HepG2 (cell line): ENCODE measurements around the gene SNRNP200. TPM values are rescaled to one million over a fixed set of nuclear protein-coding genes. Genes with fewer than 3 reads are reported as not detected.

Experiments used
- ATAC-seq: fragments of 200-7000 bp; cut with Tn5 transposase; 3 replicates; pipeline ENCODE4 v1.9.1; 2020; ENCODE audit warnings: mild to moderate bottlenecking, moderate library complexity
- BruUV-seq: library from RNA; stranded (reverse); fragments of 400-500 nt; replicated peaks from 2 replicates; lab custom pipeline; 2021; lab: Mats Ljungman, UMichigan
- CTCF ChIA-PET: fragments of 300-600 bp; formaldehyde crosslinking; extraction: SDS; loops from one replicate; lab custom pipeline; 2021; ENCODE audit warnings: low total read pairs, inconsistent platforms, low intra/inter-chr PET ratio; lab: Yijun Ruan, JAX
- POLR2A ChIA-PET: fragments of 350-600 bp; sonication (Branson Sonifier 250); formaldehyde crosslinking; loops from one replicate; lab custom pipeline; 2020; ENCODE audit warnings: antibody characterized with exemption, inconsistent platforms; lab: Yijun Ruan, JAX
- DNase-seq: peaks from one replicate; pipeline ENCODE4 v3.0.0-alpha.2; 2015; ENCODE audit warnings: low spot score
- FAIRE-seq: peaks from 3 replicates; lab custom pipeline; 2011; peaks lifted over from hg19 to GRCh38; lab: Jason Lieb, UNC
- H2AFZ ChIP-seq: one replicate; pipeline ENCODE4 v1.6.1; 2011; ENCODE audit warnings: low read length, inconsistent platforms
- H3K27ac ChIP-seq: fragments of 300-600 bp; 3 replicates; pipeline ENCODE4 v1.8.0; 2011; ENCODE audit warnings: mixed run types, mild to moderate bottlenecking, mixed read lengths, low read length, inconsistent platforms; ENCODE audit not compliant: insufficient read depth; ENCODE audit errors: extremely low read length
- H3K27me3 ChIP-seq, 2 experiments: fragments of 200-600 bp in 1 of 2; 2 replicates in 1 of 2; 3 replicates in 1 of 2; pipeline versions ENCODE4 v1.6.0 to v1.8.0; 2011; ENCODE audit warnings: low read length in 2 of 2, mild to moderate bottlenecking in 2 of 2, moderate library complexity in 2 of 2, inconsistent platforms in 1 of 2; ENCODE audit not compliant: insufficient read depth in 2 of 2, control insufficient read depth in 1 of 2
- H3K36me3 ChIP-seq, 2 experiments: fragments of 200-600 bp in 1 of 2; replicated peaks in 1 of 2; 2 replicates in 1 of 2; 3 replicates in 1 of 2; pipeline versions ENCODE4 v1.5.1 to v1.8.0; 2011; ENCODE audit warnings: low read length in 2 of 2, inconsistent platforms in 1 of 2; ENCODE audit not compliant: insufficient read depth in 2 of 2, control insufficient read depth in 1 of 2
- H3K4me1 ChIP-seq: 2 replicates; pipeline ENCODE4 v1.5.1; 2012; ENCODE audit warnings: low read length, inconsistent platforms; ENCODE audit not compliant: insufficient read depth
- H3K4me2 ChIP-seq: 2 replicates; pipeline ENCODE4 v1.6.0; 2011; ENCODE audit warnings: low read depth, low read length, inconsistent platforms
- H3K4me3 ChIP-seq, 3 experiments: fragments of 200-600 bp in 1 of 3; sonication (generic), shearing (Covaris generic) in 1 of 3; replicated peaks in 1 of 3; 2 replicates each; pipeline ENCODE4 v1.5.1; 2011 to 2016; ENCODE audit warnings: low read length in 3 of 3, inconsistent platforms in 2 of 3, low read depth in 2 of 3, mild to moderate bottlenecking in 2 of 3, control low read depth in 1 of 3, mixed read lengths in 1 of 3; ENCODE audit not compliant: insufficient read depth in 1 of 3
- H3K79me2 ChIP-seq: one replicate; pipeline ENCODE4 v1.6.1; 2011; ENCODE audit warnings: low read length, inconsistent platforms; ENCODE audit not compliant: insufficient read depth
- H3K9ac ChIP-seq: 2 replicates; pipeline ENCODE4 v1.6.0; 2011; ENCODE audit warnings: mild to moderate bottlenecking, low read depth, low read length, inconsistent platforms; ENCODE audit not compliant: insufficient read depth
- H3K9me3 ChIP-seq: 2 replicates; pipeline ENCODE4 v1.5.1; 2012; ENCODE audit warnings: mild to moderate bottlenecking, low read length
- H4K20me1 ChIP-seq: 2 replicates; pipeline ENCODE4 v1.6.0; 2011; ENCODE audit warnings: inconsistent platforms, mild to moderate bottlenecking, low read length, moderate library complexity; ENCODE audit not compliant: insufficient read depth
- ARNT ChIP-seq: fragments of 450-650 bp; IDR thresholded peaks from 2 replicates; pipeline ENCODE4 v1.6.1; 2017
- CHD4 ChIP-seq: fragments of 200-600 bp; sonication (generic); IDR thresholded peaks from 2 replicates; pipeline ENCODE4 v1.7.0; 2017; ENCODE audit warnings: mild to moderate bottlenecking, low read length, borderline replicate concordance
- GPBP1L1 ChIP-seq: sonication (generic); formaldehyde crosslinking; IDR thresholded peaks from 2 replicates; pipeline ENCODE4 v1.5.0; 2020; ENCODE audit warnings: mild to moderate bottlenecking, missing genetic modification reagents
- GZF1 ChIP-seq: sonication (generic); formaldehyde crosslinking; IDR thresholded peaks from 2 replicates; pipeline ENCODE4 v1.5.1; 2020; ENCODE audit warnings: mild to moderate bottlenecking, missing genetic modification reagents
- HNRNPH1 ChIP-seq: fragments of 200-400 bp; formaldehyde crosslinking; optimal IDR thresholded peaks from 2 replicates; pipeline ENCODE3; 2017; ENCODE audit warnings: mild to moderate bottlenecking, low read depth, low read length
- KMT2A ChIP-seq: sonication (generic); formaldehyde crosslinking; IDR thresholded peaks from 2 replicates; pipeline ENCODE4 v1.4.0; 2020; ENCODE audit warnings: missing genetic modification reagents
- MEF2D ChIP-seq: sonication (generic); formaldehyde crosslinking; IDR thresholded peaks from 2 replicates; pipeline ENCODE4 v1.5.1; 2020; ENCODE audit warnings: mild to moderate bottlenecking, missing genetic modification reagents
- RNF2 ChIP-seq: fragments of 450-650 bp; conservative IDR thresholded peaks from 2 replicates; pipeline ENCODE4 v1.6.1; 2016; ENCODE audit warnings: low read depth
- SMARCE1 ChIP-seq: fragments of 450-650 bp; IDR thresholded peaks from 2 replicates; pipeline ENCODE4 v1.6.1; 2017; ENCODE audit warnings: borderline replicate concordance
- ZNF430 ChIP-seq: sonication (generic); formaldehyde crosslinking; IDR thresholded peaks from 2 replicates; pipeline ENCODE4 v1.9.0; 2021; ENCODE audit warnings: mild to moderate bottlenecking, missing genetic modification reagents
- WGBS: methylation state at CpG from one replicate; pipeline ENCODE4 v1.1.6; 2017; ENCODE audit warnings: low lambda C conversion rate; 5-methylcytosine and 5-hydroxymethylcytosine counted together
- in situ Hi-C: cut with HindIII; loops from 2 replicates; pipeline ENCODE4 v1.10.0; 2017; ENCODE audit warnings: low pct_unique_long_range_greater_than_20kb; ENCODE audit not compliant: extremely low pct_ligation_motif_present
- intact Hi-C: fragments of 100-400 bp; cut with micrococcal nuclease; formaldehyde crosslinking; loops from one replicate; pipeline ENCODE4 v1.10.0; 2022; ENCODE audit not compliant: unreplicated experiment
- polyA plus RNA-seq, 8 experiments: library from polyadenylated mRNA; depleted of rRNA in 3 of 8; stranded (reverse) in 7 of 8; unstranded in 1 of 8; fragments of >200 nt; fragmentation: Illumina TruSeq in 4 of 8; extraction: Trizol in 4 of 8; gene quantifications; 2 replicates each; pipeline versions ENCODE4 v1.2.1 to v1.2.3, GENCODE V29; 2011 to 2016; ENCODE audit warnings: low read depth in 4 of 8, missing spikeins in 1 of 8, mixed read lengths in 1 of 8; ENCODE audit not compliant: insufficient read depth in 1 of 8
- total RNA-seq, 5 experiments: library from RNA; depleted of rRNA; stranded (reverse); fragments of >200 nt; fragmentation: Illumina TruSeq; extraction: Trizol; gene quantifications; 2 replicates each; pipeline ENCODE4 v1.2.3, GENCODE V29; 2016; ENCODE audit warnings: low read depth in 1 of 5
- TF ChIP-seq, protein P1 (sequence below): sonication (generic); formaldehyde crosslinking; IDR thresholded peaks from 2 replicates; pipeline ENCODE4 v1.8.0; 2022; ENCODE audit warnings: mild to moderate bottlenecking, missing genetic modification reagents, borderline replicate concordance

SNRNP200 gene
- total and polyA plus RNA-seq, 2 of the 13 experiments (the other 11 are each of a cell fraction or from before 2014, with no cell fraction given): 99.0 to 232 TPM

DNA sequence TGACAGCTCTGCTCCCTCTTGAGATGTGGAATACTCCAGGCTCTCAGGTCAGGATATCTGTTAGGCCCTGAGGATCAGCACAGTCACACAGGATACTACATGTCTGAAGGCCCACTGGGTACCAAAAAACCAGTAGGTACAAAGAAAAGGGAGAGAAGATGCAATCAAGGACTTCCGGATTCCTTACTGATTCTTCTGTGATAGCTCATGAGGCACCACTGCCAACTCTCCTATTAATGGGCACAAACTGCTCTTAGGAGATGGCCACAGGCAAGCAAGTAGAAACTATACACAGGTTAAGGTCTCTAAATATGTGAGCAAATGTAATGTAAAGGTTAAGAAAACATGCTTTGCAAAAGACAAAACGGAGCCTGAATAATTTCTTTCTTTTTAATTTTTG lies 43.0 kb downstream of the SNRNP200 start:
- Histone ChIP-seq H3K9me3 (no peaks in the 10 kb centered on the region), H3K27me3 (no peaks in the 10 kb centered on the region; a peak in 1 of 5 replicates)
- in situ Hi-C loops: loop anchor here (5.0 kb wide), 2 partner anchors 55 to 120 kb away; partner anchors contain the start of gene STARD7
- TF ChIP-seq KMT2A (CRISPR knock-in tag) (0 out of 2 replicates have a peak, but pooled peaks have one; percentile 8), GPBP1L1 (CRISPR knock-in tag) (no peak), MEF2D (CRISPR knock-in tag) (no peak)
- TF ChIP-seq, all 625 proteins: peak for 1
- Histone ChIP-seq H3K4me1 (peaks cover 77% of the 10 kb centered on the region), H3K4me2 (peak overlapping the region; percentile 98), H3K9ac (peak overlapping the region; percentile 66), H2AFZ (no peak overlapping the region), H3K79me2 (peaks cover 71% of the 10 kb centered on the region), H3K27ac (peak overlapping the region; percentile 92), H3K4me3 (peak overlapping the region in 2 of 3 experiments; percentile 8 to 68; a peak in 1 of 6 replicates), H3K36me3 (peaks cover 8 to 25% of the 10 kb centered on the region in 2 experiments), H4K20me1 (peaks cover 2% of the 10 kb centered on the region)
- no peak for DNase-seq
- BruUV-seq: no TSS peak
- ChIA-PET POLR2A (interaction anchor here (1.5 to 4.4 kb wide), 6 partner anchors 11 to 73 kb away, joined by 7 to 91 read pairs (median 21); partner anchors contain the start of genes ITPRIPL1, NCAPH, SNRNP200 and STARD7), CTCF (no interaction called here)
- no peak for FAIRE-seq
- intact Hi-C loops: no loop called here
- WGBS: 83% methylated on average over 2 of the region's 2 CpGs
- no peak for ATAC-seq

- intact Hi-C loops: loop anchor here (2.0 kb wide), 1 partner anchor 123 kb away; the partner anchor contains the start of gene ASTL
- peak overlapping the region; percentile 98 for H3K4me2 ChIP-seq
- H3K4me3 ChIP-seq: peak overlapping the region; percentile 19 to 68 (median 31)
- TF ChIP-seq RNF2 (no peak), CHD4 (no peak), GZF1 (no peak), ARNT (no peak), ZNF430 (CRISPR knock-in tag) (peak; percentile 51; the same call in 1 of the 2 replicates), SMARCE1 (no peak), HNRNPH1 (no peak)
- TF ChIP-seq, protein P1, sequence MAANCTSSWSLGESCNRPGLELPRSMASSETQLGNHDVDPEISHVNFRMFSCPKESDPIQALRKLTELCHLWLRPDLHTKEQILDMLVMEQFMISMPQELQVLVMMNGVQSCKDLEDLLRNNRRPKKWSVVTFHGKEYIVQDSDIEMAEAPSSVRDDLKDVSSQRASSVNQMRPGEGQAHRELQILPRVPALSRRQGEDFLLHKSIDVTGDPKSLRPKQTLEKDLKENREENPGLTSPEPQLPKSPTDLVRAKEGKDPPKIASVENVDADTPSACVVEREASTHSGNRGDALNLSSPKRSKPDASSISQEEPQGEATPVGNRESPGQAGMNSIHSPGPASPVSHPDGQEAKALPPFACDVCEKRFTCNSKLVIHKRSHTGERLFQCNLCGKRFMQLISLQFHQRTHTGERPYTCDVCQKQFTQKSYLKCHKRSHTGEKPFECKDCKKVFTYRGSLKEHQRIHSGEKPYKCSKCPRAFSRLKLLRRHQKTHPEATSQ (CRISPR knock-in tag): peak; percentile 38; the same call in 1 of the 2 replicates
These were observed 43.9 kb downstream of the SNRNP200 start for GRCh38 chr2:96261328-96262003.

More at GRCh38 chr2:96261328-96262003, 43.9 kb downstream of the SNRNP200 start:
- WGBS: 6% methylated on average over 6 of the region's 6 CpGs
- Histone ChIP-seq H3K27me3 (no peaks in the 10 kb centered on the region; a peak in 1 of 5 replicates), H3K9me3 (no peaks in the 10 kb centered on the region), H3K4me1 (peaks cover 74% of the 10 kb centered on the region), H3K9ac (peak overlapping the region; percentile 66), H4K20me1 (no peaks in the 10 kb centered on the region), H3K79me2 (peaks cover 71% of the 10 kb centered on the region), H3K27ac (peak overlapping the region; percentile 92), H3K36me3 (peaks cover 10 to 28% of the 10 kb centered on the region in 2 experiments), H2AFZ (no peak overlapping the region)
- peak; percentile 87 for DNase-seq
- ATAC-seq: peak; percentile 5; the same call in 2 of the 3 replicates
- BruUV-seq: no TSS peak
- ChIA-PET CTCF (no interaction called here), POLR2A (interaction anchor here (0.7 to 4.4 kb wide), 16 partner anchors 8 to 607 kb away, joined by 3 to 91 read pairs (median 8); partner anchors contain the start of genes ITPRIPL1, NCAPH, SNRNP200 and STARD7)
- in situ Hi-C loops: loop anchor here (5.0 kb wide), 2 partner anchors 54 to 119 kb away; partner anchors contain the start of gene STARD7
- FAIRE-seq: peak; percentile 82
